BJ (cell line): ENCODE data around the gene KSR1. TPM values are rescaled to one million over a fixed set of nuclear protein-coding genes. Genes with fewer than 3 reads are reported as not detected.

Experiments used
- CTCF ChIA-PET: fragments of 350-600 bp; formaldehyde crosslinking; extraction: SDS; loops from one replicate; lab custom pipeline; 2021; ENCODE audit warnings: antibody characterized with exemption, inconsistent platforms; lab: Yijun Ruan, JAX
- POLR2A ChIA-PET: fragments of 300-600 bp; sonication (Branson Sonifier 250); formaldehyde crosslinking; extraction: SDS; loops from one replicate; lab custom pipeline; 2021; ENCODE audit warnings: antibody characterized with exemption; lab: Charles Lee
- DNase-seq: peaks from one replicate; pipeline ENCODE4 v3.0.0-alpha.2; 2011; ENCODE audit warnings: low read depth
- H3K27me3 ChIP-seq: 2 replicates; pipeline ENCODE4 v1.6.0; 2011; ENCODE audit warnings: low read length; ENCODE audit not compliant: control insufficient read depth, insufficient read depth
- H3K36me3 ChIP-seq: 2 replicates; pipeline ENCODE4 v1.5.1; 2011; ENCODE audit warnings: low read length; ENCODE audit not compliant: control insufficient read depth, insufficient read depth
- H3K4me3 ChIP-seq: 2 replicates; pipeline ENCODE4 v1.5.1; 2011; ENCODE audit warnings: low read depth, mild to moderate bottlenecking, control low read depth, low read length
- polyA plus RNA-seq: library from polyadenylated mRNA; depleted of rRNA; stranded (reverse); fragments of >200 nt; gene quantifications from 2 replicates; pipeline ENCODE4 v1.2.3, GENCODE V29; 2011
- TF ChIP-seq, protein P1 (sequence below): IDR thresholded peaks from 2 replicates; pipeline ENCODE4 v1.5.1; 2011; ENCODE audit warnings: low read depth, mild to moderate bottlenecking, control low read depth, inconsistent platforms, low read length, moderate library complexity; ENCODE audit not compliant: insufficient read depth

Gene KSR1
- polyA plus RNA-seq, 1 experiment: 6.8 TPM

DNA sequence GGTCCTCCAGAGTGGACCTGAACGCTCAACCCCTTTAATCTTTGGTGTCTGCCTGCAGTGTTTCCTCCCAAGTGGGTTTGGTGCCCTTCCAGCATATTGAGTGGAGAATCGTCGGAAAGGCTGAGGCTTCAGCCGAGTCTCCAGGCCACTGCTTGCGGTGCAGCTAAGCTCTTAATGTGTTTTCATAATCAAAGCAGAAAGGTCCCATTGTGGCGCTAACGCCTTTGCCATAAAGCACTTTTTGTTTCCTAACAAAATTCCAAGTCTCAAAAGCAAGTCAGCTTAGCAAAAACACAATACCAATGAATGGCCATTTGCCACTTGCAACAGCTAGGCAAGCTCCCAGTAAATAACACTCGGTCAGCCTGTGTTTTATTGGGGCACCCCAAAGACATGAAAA lies 57.6 kb downstream of the KSR1 start:
- Histone ChIP-seq H3K36me3 (no peaks in the 10 kb centered on the region), H3K27me3 (no peaks in the 10 kb centered on the region), H3K4me3 (no peak overlapping the region)
- TF ChIP-seq, protein P1, sequence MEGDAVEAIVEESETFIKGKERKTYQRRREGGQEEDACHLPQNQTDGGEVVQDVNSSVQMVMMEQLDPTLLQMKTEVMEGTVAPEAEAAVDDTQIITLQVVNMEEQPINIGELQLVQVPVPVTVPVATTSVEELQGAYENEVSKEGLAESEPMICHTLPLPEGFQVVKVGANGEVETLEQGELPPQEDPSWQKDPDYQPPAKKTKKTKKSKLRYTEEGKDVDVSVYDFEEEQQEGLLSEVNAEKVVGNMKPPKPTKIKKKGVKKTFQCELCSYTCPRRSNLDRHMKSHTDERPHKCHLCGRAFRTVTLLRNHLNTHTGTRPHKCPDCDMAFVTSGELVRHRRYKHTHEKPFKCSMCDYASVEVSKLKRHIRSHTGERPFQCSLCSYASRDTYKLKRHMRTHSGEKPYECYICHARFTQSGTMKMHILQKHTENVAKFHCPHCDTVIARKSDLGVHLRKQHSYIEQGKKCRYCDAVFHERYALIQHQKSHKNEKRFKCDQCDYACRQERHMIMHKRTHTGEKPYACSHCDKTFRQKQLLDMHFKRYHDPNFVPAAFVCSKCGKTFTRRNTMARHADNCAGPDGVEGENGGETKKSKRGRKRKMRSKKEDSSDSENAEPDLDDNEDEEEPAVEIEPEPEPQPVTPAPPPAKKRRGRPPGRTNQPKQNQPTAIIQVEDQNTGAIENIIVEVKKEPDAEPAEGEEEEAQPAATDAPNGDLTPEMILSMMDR: no peak
- ChIA-PET CTCF (interaction anchor here (0.7 to 1.3 kb wide), 2 partner anchors 60 to 89 kb away, joined by 3 read pairs; no protein-coding TSS in a partner anchor), POLR2A (no interaction called here)
- DNase-seq: no peak

DNA sequence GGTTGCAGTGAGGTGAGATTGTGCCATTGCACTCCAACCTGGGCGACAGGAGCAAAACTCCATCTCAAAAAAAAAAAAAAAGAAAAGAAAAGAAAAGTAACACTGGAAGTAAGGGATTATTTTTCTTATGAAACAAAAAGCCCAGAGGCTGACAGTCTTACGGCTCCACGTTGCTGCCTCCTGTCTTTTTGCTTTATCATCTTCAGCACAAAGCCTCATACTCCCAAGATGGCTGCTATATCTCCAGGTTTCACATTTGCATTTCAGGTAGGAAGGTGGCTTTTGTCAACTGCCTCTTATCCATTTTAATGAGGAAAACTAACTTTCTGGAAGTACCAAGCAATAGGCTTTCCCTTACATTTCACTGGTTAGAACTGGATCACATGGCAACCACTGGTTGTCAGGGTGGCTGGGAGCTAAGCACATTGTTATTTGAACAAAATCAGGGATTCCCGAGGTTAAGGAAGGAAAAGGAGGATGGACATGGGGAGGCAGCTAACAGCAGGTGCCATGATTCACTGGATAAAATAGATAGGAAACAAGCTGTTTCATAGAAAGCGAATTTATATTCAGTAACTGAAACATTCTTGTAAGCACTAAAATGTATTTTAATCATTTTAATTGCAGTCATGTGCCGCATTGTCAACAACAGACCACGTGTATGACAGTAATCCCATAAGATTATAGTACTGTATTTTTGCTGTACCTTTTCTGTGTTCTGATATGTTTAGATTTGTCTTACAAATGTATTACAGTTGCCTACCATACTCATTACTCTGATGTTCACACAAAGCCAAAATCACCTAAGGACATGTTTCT lies 58.6 kb downstream of the KSR1 start:
- CTCF ChIA-PET: interaction anchor here (0.6 kb wide), 1 partner anchor 99 kb away, joined by 3 read pairs; no protein-coding TSS in a partner anchor

DNA sequence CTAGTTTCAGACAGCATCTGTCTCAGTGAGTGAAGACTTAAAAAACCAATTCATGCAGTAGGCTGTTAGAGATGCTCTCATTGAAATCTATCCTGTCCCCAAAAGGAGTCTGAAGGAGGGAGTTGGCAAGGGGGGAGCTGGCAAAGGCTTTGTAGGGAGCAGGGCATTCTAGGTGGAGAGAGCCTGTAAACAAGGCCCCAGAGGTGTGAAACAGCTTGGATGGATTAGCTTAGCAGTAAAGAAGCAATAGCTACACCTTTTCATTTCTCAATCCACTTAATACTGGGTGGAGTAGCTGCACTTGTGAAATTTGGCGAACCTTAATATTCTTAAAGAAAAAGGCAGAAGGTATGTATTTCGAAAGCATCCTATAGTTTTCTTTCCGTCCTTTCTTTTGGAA lies 61.8 kb downstream of the KSR1 start:
- TF ChIP-seq, protein P1: no peak
- DNase-seq: no peak
- H3K4me3 ChIP-seq: no peak overlapping the region
- POLR2A ChIA-PET: no interaction called here
- no peaks in the 10 kb centered on the region for H3K27me3 ChIP-seq
- CTCF ChIA-PET: interaction anchor here (0.9 to 1.2 kb wide), 2 partner anchors 11 to 81 kb away, joined by 3 read pairs; no protein-coding TSS in a partner anchor
- H3K36me3 ChIP-seq: no peaks in the 10 kb centered on the region

More for the DNA sequence above, 58.6 kb downstream of the KSR1 start:
- POLR2A ChIA-PET: no interaction called here
- TF ChIP-seq, protein P1: no peak
- DNase-seq: no peak
- Histone ChIP-seq H3K4me3 (no peak overlapping the region), H3K27me3 (no peaks in the 10 kb centered on the region), H3K36me3 (no peaks in the 10 kb centered on the region)

DNA sequence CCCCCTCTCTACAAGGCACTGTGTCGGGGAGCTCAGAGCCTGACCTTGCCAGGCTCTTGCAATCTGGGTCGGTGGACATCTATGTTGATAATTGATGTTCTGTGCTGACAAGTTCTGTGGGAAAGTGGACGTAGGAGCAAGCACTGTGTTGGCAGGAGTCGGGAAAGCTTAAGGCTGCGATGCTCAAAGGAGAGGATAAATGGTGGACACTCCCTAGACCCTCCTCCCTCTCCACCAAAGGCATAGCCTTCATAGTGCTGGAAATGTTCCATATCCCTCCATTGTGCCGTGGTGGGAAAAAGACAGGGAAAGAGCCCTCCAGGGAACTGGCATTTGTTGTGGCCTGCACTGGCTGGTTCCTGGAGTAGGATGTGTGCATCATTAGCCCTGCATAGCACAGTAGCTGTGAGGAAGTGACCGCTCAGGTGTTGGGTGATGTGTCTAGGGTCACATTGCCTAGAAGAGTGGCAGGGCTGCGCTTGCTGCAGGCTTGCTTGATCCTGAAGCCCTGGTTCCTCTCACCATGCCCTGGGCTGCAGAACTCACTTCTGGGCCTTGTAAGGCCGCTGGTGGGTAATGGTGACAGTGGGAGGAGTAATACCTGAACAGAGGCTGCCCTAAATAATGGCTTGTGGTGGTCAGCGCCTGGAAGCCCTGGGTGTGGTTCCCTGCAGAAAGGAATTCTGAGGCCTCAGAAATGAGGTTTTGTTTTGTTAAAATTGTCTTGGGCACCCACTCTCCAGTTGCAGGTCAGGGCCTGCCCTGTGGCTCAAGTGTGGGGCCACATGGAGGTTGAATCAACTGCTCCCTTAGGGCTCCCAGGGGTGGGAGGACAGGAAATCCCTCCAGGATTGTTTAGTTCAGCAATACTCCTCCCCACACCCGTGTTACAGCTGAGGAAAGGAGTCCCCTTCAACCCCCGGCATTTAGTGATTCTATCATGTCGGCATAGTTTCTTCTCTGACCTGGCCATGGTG lies 62.6 kb downstream of the KSR1 start:
- no peak for DNase-seq
- no peak overlapping the region for H3K4me3 ChIP-seq
- CTCF ChIA-PET: interaction anchor here (0.9 to 1.2 kb wide), 2 partner anchors 12 to 80 kb away, joined by 3 read pairs; no protein-coding TSS in a partner anchor
- TF ChIP-seq, protein P1: no peak
- H3K36me3 ChIP-seq: no peaks in the 10 kb centered on the region
- POLR2A ChIA-PET: no interaction called here
- H3K27me3 ChIP-seq: no peaks in the 10 kb centered on the region
